ENCODE data around the gene GALNS. TPM values are rescaled to one million over a fixed set of nuclear protein-coding genes. Genes with fewer than 3 reads are reported as not detected.
"Not testable (repeated sequence)": the region's sequence is repeated elsewhere in the genome, so short reads cannot be mapped to it uniquely, and the experiment has no call there.

Gene GALNS
- total RNA-seq, 2 experiments from 2014 or later = 30.8 to 38.8 TPM

GRCh38 chr16:88825146-88825545, 31.6 kb downstream of the GALNS start:
- no peaks in the 10 kb centered on the region for H3K4me1 Mint-ChIP-seq
- CTCF ChIA-PET = no interaction called here

GRCh38 chr16:88824256-88825077, 32.3 kb downstream of the GALNS start:
- Mint-ChIP-seq H3K9me3 (ENCODE audit: low read depth) (no peaks in the 10 kb centered on the region), H3K27me3 (no peaks in the 10 kb centered on the region), H3K27ac (no peak overlapping the region), H3K36me3 (no peaks in the 10 kb centered on the region), H3K4me3 (no peak overlapping the region), H3K4me1 (no peaks in the 10 kb centered on the region)
- ATAC-seq = no peak
- CTCF ChIA-PET = no interaction called here
- DNase-seq = no peak

More at GRCh38 chr16:88825146-88825545, 31.6 kb downstream of the GALNS start:
- no peaks in the 10 kb centered on the region for H3K27me3 Mint-ChIP-seq
- H3K36me3 Mint-ChIP-seq = no peaks in the 10 kb centered on the region
- H3K27ac Mint-ChIP-seq = no peak overlapping the region
- no peak overlapping the region for H3K4me3 Mint-ChIP-seq
- ATAC-seq (no peak), DNase-seq (no peak)
- no peaks in the 10 kb centered on the region for H3K9me3 Mint-ChIP-seq (ENCODE audit: low read depth)

- H3K4me3 Mint-ChIP-seq; H3K4me1 Mint-ChIP-seq; CTCF ChIA-PET; H3K36me3 Mint-ChIP-seq; H3K9me3 Mint-ChIP-seq (ENCODE audit: low read depth); DNase-seq; ATAC-seq; H3K27me3 Mint-ChIP-seq; H3K27ac Mint-ChIP-seq: not testable (repeated sequence)
Observed at GRCh38 chr16:88823646-88824045, 33.1 kb downstream of the GALNS start.

GRCh38 chr16:88822281-88823040, 34.3 kb downstream of the GALNS start:
- H3K36me3 Mint-ChIP-seq = no peaks in the 10 kb centered on the region
- DNase-seq (no peak), ATAC-seq (no peak)
- no peaks in the 10 kb centered on the region for H3K27me3 Mint-ChIP-seq
- H3K4me3 Mint-ChIP-seq = no peak overlapping the region
- no peak overlapping the region for H3K27ac Mint-ChIP-seq
- no peaks in the 10 kb centered on the region for H3K4me1 Mint-ChIP-seq
- no peaks in the 10 kb centered on the region for H3K9me3 Mint-ChIP-seq (ENCODE audit: low read depth)
- CTCF ChIA-PET = no interaction called here

- Mint-ChIP-seq H3K4me3 (no peak overlapping the region), H3K27me3 (no peaks in the 10 kb centered on the region)
Observed at GRCh38 chr16:88821168-88821850, 35.4 kb downstream of the GALNS start.

GRCh38 chr16:88820385-88821025, 36.2 kb downstream of the GALNS start:
- Mint-ChIP-seq H3K27me3 (no peaks in the 10 kb centered on the region), H3K9me3 (ENCODE audit: low read depth) (no peaks in the 10 kb centered on the region)
- CTCF ChIA-PET = interaction anchor here (1.1 to 1.8 kb wide), 2 partner anchors 37 to 346 kb away, joined by 5 read pairs; partner anchors contain the start of genes GALNS and TRAPPC2L

More at GRCh38 chr16:88821168-88821850, 35.4 kb downstream of the GALNS start:
- ATAC-seq = no peak
- Mint-ChIP-seq H3K9me3 (ENCODE audit: low read depth) (no peaks in the 10 kb centered on the region), H3K4me1 (no peaks in the 10 kb centered on the region), H3K36me3 (no peaks in the 10 kb centered on the region), H3K27ac (no peak overlapping the region)
- DNase-seq = no peak
- CTCF ChIA-PET = interaction anchor here (1.8 kb wide), 1 partner anchor 36 kb away, joined by 5 read pairs; the partner anchor contains the start of genes GALNS and TRAPPC2L

GRCh38 chr16:88819126-88819525, 37.6 kb downstream of the GALNS start:
- DNase-seq = no peak
- H3K27ac Mint-ChIP-seq = no peak overlapping the region
- CTCF ChIA-PET = interaction anchor here (0.7 to 1.6 kb wide), 4 partner anchors 9 to 82 kb away, joined by 3 to 4 read pairs (median 3); partner anchors contain the start of genes GALNS and TRAPPC2L

More at GRCh38 chr16:88820385-88821025, 36.2 kb downstream of the GALNS start:
- DNase-seq (no peak), ATAC-seq (no peak)
- H3K36me3 Mint-ChIP-seq = no peaks in the 10 kb centered on the region
- H3K27ac Mint-ChIP-seq = no peak overlapping the region
- H3K4me3 Mint-ChIP-seq = no peak overlapping the region
- no peaks in the 10 kb centered on the region for H3K4me1 Mint-ChIP-seq

GRCh38 chr16:88818575-88818874, 38.2 kb downstream of the GALNS start:
- Mint-ChIP-seq H3K4me3 (no peak overlapping the region), H3K9me3 (ENCODE audit: low read depth) (no peaks in the 10 kb centered on the region), H3K4me1 (peaks cover 4% of the 10 kb centered on the region), H3K27me3 (no peaks in the 10 kb centered on the region), H3K36me3 (no peaks in the 10 kb centered on the region), H3K27ac (no peak overlapping the region)
- DNase-seq (no peak), ATAC-seq (no peak)
- CTCF ChIA-PET = interaction anchor here (0.8 to 1.6 kb wide), 3 partner anchors 9 to 81 kb away, joined by 3 to 4 read pairs (median 3); partner anchors contain the start of genes GALNS and TRAPPC2L

More at GRCh38 chr16:88819126-88819525, 37.6 kb downstream of the GALNS start:
- Mint-ChIP-seq H3K4me3 (no peak overlapping the region), H3K27me3 (no peaks in the 10 kb centered on the region), H3K36me3 (no peaks in the 10 kb centered on the region), H3K9me3 (ENCODE audit: low read depth) (no peaks in the 10 kb centered on the region), H3K4me1 (no peaks in the 10 kb centered on the region)
- ATAC-seq = no peak

GRCh38 chr16:88817785-88818574, 38.8 kb downstream of the GALNS start:
- Mint-ChIP-seq H3K27me3 (no peaks in the 10 kb centered on the region), H3K9me3 (ENCODE audit: low read depth) (no peaks in the 10 kb centered on the region), H3K27ac (no peak overlapping the region), H3K36me3 (no peaks in the 10 kb centered on the region), H3K4me1 (peaks cover 4% of the 10 kb centered on the region), H3K4me3 (no peak overlapping the region)
- DNase-seq (no peak), ATAC-seq (no peak)
- CTCF ChIA-PET = interaction anchor here (0.8 to 1.8 kb wide), 3 partner anchors 39 to 81 kb away, joined by 3 to 7 read pairs (median 4); partner anchors contain the start of genes GALNS and TRAPPC2L

- Mint-ChIP-seq H3K27ac (no peak overlapping the region), H3K27me3 (no peaks in the 10 kb centered on the region), H3K36me3 (no peaks in the 10 kb centered on the region), H3K4me1 (peaks cover 7% of the 10 kb centered on the region), H3K4me3 (no peak overlapping the region), H3K9me3 (ENCODE audit: low read depth) (no peaks in the 10 kb centered on the region)
- ATAC-seq (no peak), DNase-seq (no peak)
- CTCF ChIA-PET = interaction anchor here (0.6 to 1.8 kb wide), 3 partner anchors 41 to 171 kb away, joined by 3 to 7 read pairs (median 3); no protein-coding TSS in a partner anchor
Observed at GRCh38 chr16:88816736-88817535, 39.8 kb downstream of the GALNS start.

GRCh38 chr16:88815901-88816589, 40.7 kb downstream of the GALNS start:
- Mint-ChIP-seq H3K4me3 (no peak overlapping the region), H3K27ac (no peak overlapping the region), H3K36me3 (no peaks in the 10 kb centered on the region), H3K4me1 (peaks cover 7% of the 10 kb centered on the region), H3K9me3 (ENCODE audit: low read depth) (no peaks in the 10 kb centered on the region), H3K27me3 (no peaks in the 10 kb centered on the region)
- ATAC-seq = no peak
- DNase-seq = peak; percentile 62
- CTCF ChIA-PET = interaction anchor here (0.6 to 6.6 kb wide), 5 partner anchors 42 to 1092 kb away, joined by 3 to 66 read pairs (median 3); partner anchors contain the start of genes GALNS, TRAPPC2L and ZNF778
